GM12878 (cell line): ENCODE results near the gene DLEC1. TPM values are rescaled to one million over a fixed set of nuclear protein-coding genes. Genes with fewer than 3 reads are reported as not detected.

Experiments
- ATAC-seq: fragments of 200-7000 bp; cut with Tn5 transposase; 3 replicates; pipeline ENCODE4 v1.9.1; 2020; ENCODE audit warnings: mild to moderate bottlenecking, moderate library complexity
- BruUV-seq: library from RNA; stranded (reverse); fragments of 400-500 nt; replicated peaks from 2 replicates; lab custom pipeline; 2021; lab: Mats Ljungman, UMichigan
- CTCF ChIA-PET: fragments of 300-600 bp; sonication (Branson Sonifier 250); formaldehyde crosslinking; extraction: SDS; loops from one replicate; lab custom pipeline; 2021; ENCODE audit warnings: inconsistent platforms; lab: Yijun Ruan, JAX
- POLR2A ChIA-PET: fragments of 350-600 bp; formaldehyde crosslinking; extraction: SDS; loops from one replicate; lab custom pipeline; 2021; ENCODE audit warnings: inconsistent platforms; lab: Charles Lee
- RAD21 ChIA-PET: fragments of 300-600 bp; sonication (Branson Sonifier 250); formaldehyde crosslinking; loops from one replicate; lab custom pipeline; 2023; ENCODE audit warnings: antibody characterized with exemption; ENCODE audit not compliant: unreplicated experiment; lab: Charles Lee
- SMC1A ChIA-PET: fragments of 300-600 bp; sonication (Branson Sonifier 250); formaldehyde crosslinking; loops from one replicate; lab custom pipeline; 2023; ENCODE audit not compliant: unreplicated experiment, uncharacterized antibody; lab: Charles Lee
- DNase-seq: peaks from one replicate; pipeline ENCODE4 v3.0.0-alpha.2; 2011; ENCODE audit warnings: low read depth, low spot score
- FAIRE-seq: peaks from 3 replicates; lab custom pipeline; 2011; peaks lifted over from hg19 to GRCh38; lab: Jason Lieb, UNC
- H2AFZ ChIP-seq: 2 replicates; pipeline ENCODE4 v1.6.0; 2011; ENCODE audit warnings: low read depth, low read length, control low read depth; ENCODE audit not compliant: control insufficient read depth
- H3K27ac ChIP-seq: 2 replicates; pipeline ENCODE4 v1.5.1; 2011; ENCODE audit warnings: control low read depth; ENCODE audit not compliant: control insufficient read depth, insufficient read depth
- H3K27me3 ChIP-seq, 2 experiments: replicated peaks in 1 of 2; 2 replicates each; pipeline versions ENCODE4 v1.6.0 to v1.6.1; 2011; ENCODE audit warnings: low read length in 1 of 2; ENCODE audit not compliant: control insufficient read depth in 2 of 2, insufficient read depth in 2 of 2
- H3K36me3 ChIP-seq, 2 experiments: 2 replicates each; pipeline ENCODE4 v1.5.1; 2011; ENCODE audit warnings: low read length in 1 of 2; ENCODE audit not compliant: control insufficient read depth in 2 of 2, insufficient read depth in 2 of 2
- H3K4me1 ChIP-seq: 2 replicates; pipeline ENCODE4 v1.6.1; 2011; ENCODE audit warnings: mild to moderate bottlenecking, low read length, moderate library complexity, mixed read lengths; ENCODE audit not compliant: control insufficient read depth, insufficient read depth
- H3K4me2 ChIP-seq: 2 replicates; pipeline ENCODE4 v1.6.0; 2011; ENCODE audit warnings: control low read depth; ENCODE audit not compliant: control insufficient read depth, insufficient read depth
- H3K4me3 ChIP-seq: fragments of 200-600 bp; sonication (generic); 2 replicates; pipeline ENCODE4 v1.5.1; 2016
- H3K79me2 ChIP-seq: 2 replicates; pipeline ENCODE4 v1.6.0; 2011; ENCODE audit warnings: low read length; ENCODE audit not compliant: control insufficient read depth, insufficient read depth
- H3K9ac ChIP-seq: 2 replicates; pipeline ENCODE4 v1.8.0; 2011; ENCODE audit warnings: low read length, control low read depth, mixed read lengths; ENCODE audit not compliant: control insufficient read depth, insufficient read depth
- H3K9me3 ChIP-seq: replicated peaks from 3 replicates; pipeline ENCODE4 v1.5.1; 2011; ENCODE audit warnings: mild to moderate bottlenecking, low read length; ENCODE audit not compliant: control insufficient read depth, insufficient read depth
- H4K20me1 ChIP-seq: 2 replicates; pipeline ENCODE4 v1.6.0; 2011; ENCODE audit not compliant: control insufficient read depth, insufficient read depth
- EP300 ChIP-seq, 2 experiments: fragments of 150-350 bp in 1 of 2; IDR thresholded peaks; 2 replicates each; pipeline ENCODE4 v1.6.1; 2011 to 2012; ENCODE audit warnings: low read depth in 2 of 2, low read length in 2 of 2, borderline replicate concordance in 1 of 2, improper control_type of control experiment in 1 of 2, inconsistent platforms in 1 of 2; ENCODE audit not compliant: control insufficient read depth in 1 of 2
- ESRRA ChIP-seq: IDR thresholded peaks from 2 replicates; pipeline ENCODE4 v1.6.1; 2012; ENCODE audit warnings: mild to moderate bottlenecking, low read length, improper control_type of control experiment
- FOS ChIP-seq: IDR thresholded peaks from 3 replicates; pipeline ENCODE4 v1.6.1; 2011; ENCODE audit warnings: borderline replicate concordance; ENCODE audit not compliant: insufficient read length; ENCODE audit errors: extremely low read depth
- FOXK2 ChIP-seq: fragments of 450-650 bp; IDR thresholded peaks from 2 replicates; pipeline ENCODE4 v1.6.1; 2017; ENCODE audit warnings: mild to moderate bottlenecking, moderate library complexity
- ZNF24 ChIP-seq: fragments of 450-650 bp; IDR thresholded peaks from 2 replicates; pipeline ENCODE4 v1.6.1; 2017; ENCODE audit warnings: antibody characterized with exemption, mild to moderate bottlenecking
- WGBS: methylation state at CpG from one replicate; pipeline ENCODE4 v1.1.6; 2016; ENCODE audit warnings: low lambda C conversion rate; ENCODE audit not compliant: insufficient replicate concordance, insufficient coverage; ENCODE audit errors: missing lambda C conversion rate; 5-methylcytosine and 5-hydroxymethylcytosine counted together
- in situ Hi-C: fragments of 300-500 bp; cut with MboI; formaldehyde crosslinking; loops from 9 replicates; pipeline ENCODE4 v1.14.3; 2018; ENCODE audit warnings: mixed read lengths
- intact Hi-C: fragments of 100-400 bp; cut with micrococcal nuclease; formaldehyde crosslinking; loops from one replicate; pipeline ENCODE4 v1.14.2; 2022; ENCODE audit not compliant: unreplicated experiment
- polyA plus RNA-seq, 11 experiments: library from polyadenylated mRNA; depleted of rRNA in 4 of 11; unstranded in 6 of 11; stranded (reverse) in 5 of 11; fragments of >200 nt; fragmentation: Nextera tagmentation in 4 of 11; fragmentation: Illumina TruSeq in 1 of 11; extraction: Ambion mirVana in 4 of 11; extraction: Trizol in 1 of 11; gene quantifications; 1 replicate in 1 of 11; 2 replicates in 10 of 11; pipeline versions ENCODE4 v1.2.1 to v1.2.3, GENCODE V29; 2011 to 2016; ENCODE audit warnings: inconsistent platforms in 2 of 11, missing spikeins in 2 of 11, low read depth in 1 of 11
- total RNA-seq, 4 experiments: library from RNA; depleted of rRNA in 3 of 4; stranded (reverse); fragments of >200 nt in 3 of 4; fragmentation: Illumina TruSeq in 1 of 4; extraction: Trizol in 1 of 4; gene quantifications; 2 replicates each; pipeline versions ENCODE4 v1.2.1 to v1.2.3, GENCODE V29; 2013 to 2021
- TF ChIP-seq, protein P1 (sequence below): fragments of 450-650 bp; IDR thresholded peaks from 2 replicates; pipeline ENCODE4 v1.6.1; 2017; ENCODE audit warnings: mild to moderate bottlenecking, moderate library complexity

DLEC1 gene
- total and polyA plus RNA-seq, 10 of the 15 experiments (the other 5 are each of a cell fraction or from before 2014, with no cell fraction given) = 0.03 to 0.29 (median 0.07) TPM; not detected in 3

GRCh38 chr3:38121832-38122461 lies 82.9 kb downstream of the DLEC1 start:
- Histone ChIP-seq H3K9ac (no peak overlapping the region), H4K20me1 (no peaks in the 10 kb centered on the region), H2AFZ (no peak overlapping the region), H3K9me3 (no peaks in the 10 kb centered on the region), H3K4me2 (no peak overlapping the region), H3K36me3 (peaks cover 21 to 28% of the 10 kb centered on the region in 2 experiments; a peak in 3 of 4 replicates), H3K4me1 (no peaks in the 10 kb centered on the region), H3K4me3 (no peak overlapping the region), H3K79me2 (no peaks in the 10 kb centered on the region), H3K27me3 (no peaks in the 10 kb centered on the region), H3K27ac (no peak overlapping the region)
- FAIRE-seq = no peak
- CTCF ChIA-PET = no interaction called here
- DNase-seq = no peak
- ATAC-seq = no peak
- POLR2A ChIA-PET = no interaction called here
- RAD21 ChIA-PET = no interaction called here
- TF ChIP-seq FOS = no peak
- TF ChIP-seq, protein P1, sequence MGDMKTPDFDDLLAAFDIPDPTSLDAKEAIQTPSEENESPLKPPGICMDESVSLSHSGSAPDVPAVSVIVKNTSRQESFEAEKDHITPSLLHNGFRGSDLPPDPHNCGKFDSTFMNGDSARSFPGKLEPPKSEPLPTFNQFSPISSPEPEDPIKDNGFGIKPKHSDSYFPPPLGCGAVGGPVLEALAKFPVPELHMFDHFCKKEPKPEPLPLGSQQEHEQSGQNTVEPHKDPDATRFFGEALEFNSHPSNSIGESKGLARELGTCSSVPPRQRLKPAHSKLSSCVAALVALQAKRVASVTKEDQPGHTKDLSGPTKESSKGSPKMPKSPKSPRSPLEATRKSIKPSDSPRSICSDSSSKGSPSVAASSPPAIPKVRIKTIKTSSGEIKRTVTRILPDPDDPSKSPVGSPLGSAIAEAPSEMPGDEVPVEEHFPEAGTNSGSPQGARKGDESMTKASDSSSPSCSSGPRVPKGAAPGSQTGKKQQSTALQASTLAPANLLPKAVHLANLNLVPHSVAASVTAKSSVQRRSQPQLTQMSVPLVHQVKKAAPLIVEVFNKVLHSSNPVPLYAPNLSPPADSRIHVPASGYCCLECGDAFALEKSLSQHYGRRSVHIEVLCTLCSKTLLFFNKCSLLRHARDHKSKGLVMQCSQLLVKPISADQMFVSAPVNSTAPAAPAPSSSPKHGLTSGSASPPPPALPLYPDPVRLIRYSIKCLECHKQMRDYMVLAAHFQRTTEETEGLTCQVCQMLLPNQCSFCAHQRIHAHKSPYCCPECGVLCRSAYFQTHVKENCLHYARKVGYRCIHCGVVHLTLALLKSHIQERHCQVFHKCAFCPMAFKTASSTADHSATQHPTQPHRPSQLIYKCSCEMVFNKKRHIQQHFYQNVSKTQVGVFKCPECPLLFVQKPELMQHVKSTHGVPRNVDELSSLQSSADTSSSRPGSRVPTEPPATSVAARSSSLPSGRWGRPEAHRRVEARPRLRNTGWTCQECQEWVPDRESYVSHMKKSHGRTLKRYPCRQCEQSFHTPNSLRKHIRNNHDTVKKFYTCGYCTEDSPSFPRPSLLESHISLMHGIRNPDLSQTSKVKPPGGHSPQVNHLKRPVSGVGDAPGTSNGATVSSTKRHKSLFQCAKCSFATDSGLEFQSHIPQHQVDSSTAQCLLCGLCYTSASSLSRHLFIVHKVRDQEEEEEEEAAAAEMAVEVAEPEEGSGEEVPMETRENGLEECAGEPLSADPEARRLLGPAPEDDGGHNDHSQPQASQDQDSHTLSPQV = no peak
- TF ChIP-seq EP300 (IDR thresholded peaks at IDR 0.05; ENCODE audit: borderline replicate concordance in 1 of 2, control insufficient read depth in 1 of 2, low read depth in 2 of 2, low read length in 2 of 2) = no peak
- TF ChIP-seq ESRRA = no peak
- TF ChIP-seq ZNF24 = no peak
- no peak for TF ChIP-seq FOXK2
- intact Hi-C loops (no loop called here), in situ Hi-C loops (no loop called here)
- WGBS = 98% methylated on average over 13 of the region's 13 CpGs
- BruUV-seq = no TSS peak
- SMC1A ChIA-PET = no interaction called here
